ENCODE measurements around the gene BTG4.

The BTG4 gene

DNA sequence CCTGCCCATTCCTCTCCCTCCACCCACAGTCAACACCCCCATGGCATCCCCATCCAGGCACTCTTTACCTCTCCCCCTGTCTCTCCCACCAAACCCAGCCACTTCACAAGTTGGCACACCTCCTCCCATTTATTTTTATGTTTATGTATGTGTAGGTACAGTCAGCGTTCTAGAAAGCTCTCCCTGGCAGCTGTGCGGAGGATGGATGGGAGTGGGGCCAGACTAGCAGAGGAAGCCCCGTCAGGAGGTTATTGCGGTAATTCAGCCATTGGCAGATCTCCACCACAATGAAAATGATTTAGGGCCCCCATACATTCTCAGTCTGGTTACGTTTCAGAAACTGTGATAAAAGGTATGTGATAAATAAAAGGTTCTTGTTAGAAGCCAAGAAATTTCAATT, 51.3 kb downstream of the BTG4 start:
- Histone ChIP-seq H3K9me3 (ENCODE audit: severe bottlenecking) (no peaks in the 10 kb centered on the region), H3K27ac (no peak overlapping the region), H3K4me3 (ENCODE audit: low read depth, low read length) (no peak overlapping the region), H3K36me3 (no peaks in the 10 kb centered on the region), H3K27me3 (ENCODE audit: insufficient read depth, low read depth, severe bottlenecking) (no peaks in the 10 kb centered on the region)
- no peak for DNase-seq
- TF ChIP-seq, protein P1, sequence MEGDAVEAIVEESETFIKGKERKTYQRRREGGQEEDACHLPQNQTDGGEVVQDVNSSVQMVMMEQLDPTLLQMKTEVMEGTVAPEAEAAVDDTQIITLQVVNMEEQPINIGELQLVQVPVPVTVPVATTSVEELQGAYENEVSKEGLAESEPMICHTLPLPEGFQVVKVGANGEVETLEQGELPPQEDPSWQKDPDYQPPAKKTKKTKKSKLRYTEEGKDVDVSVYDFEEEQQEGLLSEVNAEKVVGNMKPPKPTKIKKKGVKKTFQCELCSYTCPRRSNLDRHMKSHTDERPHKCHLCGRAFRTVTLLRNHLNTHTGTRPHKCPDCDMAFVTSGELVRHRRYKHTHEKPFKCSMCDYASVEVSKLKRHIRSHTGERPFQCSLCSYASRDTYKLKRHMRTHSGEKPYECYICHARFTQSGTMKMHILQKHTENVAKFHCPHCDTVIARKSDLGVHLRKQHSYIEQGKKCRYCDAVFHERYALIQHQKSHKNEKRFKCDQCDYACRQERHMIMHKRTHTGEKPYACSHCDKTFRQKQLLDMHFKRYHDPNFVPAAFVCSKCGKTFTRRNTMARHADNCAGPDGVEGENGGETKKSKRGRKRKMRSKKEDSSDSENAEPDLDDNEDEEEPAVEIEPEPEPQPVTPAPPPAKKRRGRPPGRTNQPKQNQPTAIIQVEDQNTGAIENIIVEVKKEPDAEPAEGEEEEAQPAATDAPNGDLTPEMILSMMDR (IDR thresholded peaks at IDR 0.05; ENCODE audit: low read depth, low read length) = no peak

DNA sequence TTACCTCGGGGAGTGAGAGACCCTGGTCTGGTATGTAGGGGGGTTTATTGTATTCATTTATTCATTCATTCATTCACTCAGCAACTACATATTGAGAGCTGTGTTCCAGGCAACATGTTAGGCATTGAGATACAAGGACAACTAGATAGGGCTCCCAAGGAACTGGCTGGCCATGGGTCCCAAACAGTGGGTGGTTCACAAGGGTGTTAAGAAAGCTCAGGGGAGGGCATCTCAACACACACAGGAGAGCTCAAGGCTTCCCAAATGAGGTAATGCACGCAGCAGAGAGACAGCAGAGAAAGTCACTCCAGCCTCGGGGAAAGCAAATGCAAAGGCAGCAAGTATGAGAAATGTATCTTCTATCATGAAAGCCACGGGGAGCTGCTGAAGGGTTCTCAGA, 51.8 kb downstream of the BTG4 start:
- no peak overlapping the region for H3K27ac ChIP-seq
- H3K4me3 ChIP-seq (ENCODE audit: low read depth, low read length) = no peak overlapping the region
- no peaks in the 10 kb centered on the region for H3K9me3 ChIP-seq (ENCODE audit: severe bottlenecking)
- no peak for DNase-seq
- TF ChIP-seq, protein P1 (IDR thresholded peaks at IDR 0.05; ENCODE audit: low read depth, low read length) = no peak
- H3K36me3 ChIP-seq = no peaks in the 10 kb centered on the region
- H3K27me3 ChIP-seq (ENCODE audit: insufficient read depth, low read depth, severe bottlenecking) = no peaks in the 10 kb centered on the region

DNA sequence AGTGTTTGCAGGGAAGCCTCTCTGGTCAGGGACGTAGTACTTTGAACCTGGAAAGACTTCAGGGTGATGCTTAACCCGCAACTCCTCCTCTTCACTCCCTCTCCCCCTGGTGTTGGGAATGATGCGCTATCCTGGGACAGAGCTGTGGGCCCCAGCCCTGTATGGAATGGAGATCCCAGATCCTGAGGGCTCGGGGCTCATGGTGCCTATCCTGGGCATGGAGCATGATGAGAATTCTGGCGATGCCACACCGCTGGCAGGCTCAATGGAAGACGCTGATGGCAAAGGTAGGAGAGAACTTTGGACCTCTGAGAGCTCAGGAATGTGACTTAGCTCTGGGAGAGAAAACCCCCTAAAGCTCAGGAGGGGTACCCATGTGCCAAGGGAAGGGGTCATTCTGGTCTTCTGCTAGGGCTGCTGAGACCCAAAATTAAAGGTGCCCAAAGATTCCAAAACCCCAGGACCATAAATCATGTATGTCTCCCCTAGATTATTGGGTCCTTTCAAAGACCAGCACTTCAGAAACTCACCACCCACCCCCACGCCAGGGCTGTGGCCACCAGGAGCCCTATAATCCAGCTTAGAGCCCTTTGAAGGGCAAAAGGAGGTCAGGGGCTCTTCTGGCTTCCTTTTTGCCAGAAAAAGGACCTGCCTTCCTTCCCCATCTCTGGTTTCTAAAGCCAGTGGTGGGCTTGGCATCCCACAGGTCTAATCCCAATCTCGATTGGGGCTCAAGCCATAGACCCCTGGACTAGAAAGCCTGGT, 52.5 kb downstream of the BTG4 start:
- Histone ChIP-seq H3K9me3 (ENCODE audit: severe bottlenecking) (no peaks in the 10 kb centered on the region), H3K36me3 (no peaks in the 10 kb centered on the region), H3K27ac (no peak overlapping the region), H3K27me3 (ENCODE audit: insufficient read depth, low read depth, severe bottlenecking) (no peaks in the 10 kb centered on the region), H3K4me3 (ENCODE audit: low read depth, low read length) (no peak overlapping the region)
- DNase-seq = peak; percentile 51
- TF ChIP-seq, protein P1 (IDR thresholded peaks at IDR 0.05; ENCODE audit: low read depth, low read length) = no peak

DNA sequence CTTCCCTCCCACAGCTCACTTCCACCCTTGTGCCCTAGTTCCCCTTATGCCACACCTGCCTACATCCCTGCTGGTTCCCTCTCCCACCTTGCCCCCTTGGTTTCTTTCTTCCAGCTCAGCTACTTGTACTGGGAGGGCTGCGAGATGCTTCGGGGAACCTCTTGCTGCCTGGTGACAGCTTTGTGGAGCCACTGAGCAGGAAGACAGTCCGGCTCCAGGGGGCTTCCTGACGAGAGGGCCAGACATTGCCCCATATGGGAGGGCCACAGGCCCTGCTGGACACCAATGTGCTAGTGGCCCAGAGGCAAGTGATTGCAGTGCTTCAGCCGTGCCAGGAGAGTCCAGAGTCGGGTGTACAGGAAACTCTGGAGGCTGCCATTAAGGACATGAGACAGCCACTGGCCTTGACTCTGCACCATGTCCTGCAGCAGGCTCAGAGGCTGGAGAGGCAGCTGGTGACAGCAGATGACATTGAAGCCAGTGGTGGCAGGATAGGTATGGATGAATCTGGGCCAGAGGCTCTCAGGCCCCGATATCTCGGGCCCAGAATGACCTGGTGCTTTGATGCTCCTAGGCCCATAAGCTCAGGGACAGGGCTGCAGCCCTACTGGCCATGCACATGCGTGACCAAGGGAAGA, 54.3 kb downstream of the BTG4 start:
- Histone ChIP-seq H3K27me3 (ENCODE audit: insufficient read depth, low read depth, severe bottlenecking) (no peaks in the 10 kb centered on the region), H3K27ac (no peak overlapping the region), H3K4me3 (ENCODE audit: low read depth, low read length) (no peak overlapping the region), H3K36me3 (no peaks in the 10 kb centered on the region), H3K9me3 (ENCODE audit: severe bottlenecking) (no peaks in the 10 kb centered on the region)
- TF ChIP-seq, protein P1 (IDR thresholded peaks at IDR 0.05; ENCODE audit: low read depth, low read length) = no peak
- no peak for DNase-seq

DNA sequence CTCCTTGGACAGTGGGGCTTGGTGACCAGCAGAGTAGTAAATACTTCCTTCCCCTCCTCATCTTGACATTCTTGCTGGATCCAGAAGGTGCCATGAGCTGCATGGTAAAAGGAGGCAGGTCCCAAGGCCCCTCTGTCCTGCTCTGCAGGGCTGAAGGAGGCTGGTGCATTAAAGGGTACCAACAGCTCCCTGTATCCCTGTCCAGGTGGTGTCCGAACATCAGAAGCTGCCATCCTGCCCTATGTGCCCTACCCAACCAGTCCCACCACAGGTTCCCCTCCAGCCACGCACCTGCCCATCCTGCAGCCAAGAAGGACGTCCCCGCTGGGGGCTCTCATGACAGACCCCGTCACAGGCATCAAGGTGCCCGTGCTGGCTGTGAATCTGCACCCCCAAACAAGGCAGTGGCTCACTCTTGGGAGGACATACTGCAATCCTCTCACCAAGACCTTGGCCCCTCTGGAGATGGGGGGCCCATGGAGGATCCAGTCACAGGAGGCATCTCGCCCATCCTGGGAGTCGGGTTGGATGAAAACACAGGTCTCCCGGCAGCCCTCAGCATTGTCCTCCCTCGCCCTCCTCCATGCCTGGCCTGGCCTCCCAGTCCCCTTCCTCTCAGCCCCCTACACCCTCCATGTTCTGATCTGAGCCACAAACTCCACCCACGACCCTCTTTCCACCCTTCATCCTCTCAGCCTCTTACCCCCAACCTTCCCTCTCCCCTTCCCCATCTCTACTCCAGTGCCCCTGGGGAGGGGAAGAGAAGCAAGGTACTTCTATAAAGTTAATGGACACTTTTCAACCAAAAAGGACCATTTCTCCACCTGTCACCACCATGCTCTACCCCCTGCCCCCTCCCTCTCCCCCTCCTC, 55.1 kb downstream of the BTG4 start:
- TF ChIP-seq, protein P1 (IDR thresholded peaks at IDR 0.05; ENCODE audit: low read depth, low read length) = no peak
- no peaks in the 10 kb centered on the region for H3K27me3 ChIP-seq (ENCODE audit: insufficient read depth, low read depth, severe bottlenecking)
- DNase-seq = no peak
- H3K36me3 ChIP-seq = no peaks in the 10 kb centered on the region
- no peak overlapping the region for H3K4me3 ChIP-seq (ENCODE audit: low read depth, low read length)
- no peak overlapping the region for H3K27ac ChIP-seq
- H3K9me3 ChIP-seq (ENCODE audit: severe bottlenecking) = no peaks in the 10 kb centered on the region
